A204.1 (cell line): ENCODE measurements around the gene LRG1.

Experiments
- FAIRE-seq: peaks from 2 replicates; lab custom pipeline; 2012; peaks lifted over from hg19 to GRCh38; lab: Jason Lieb, UNC

The LRG1 gene

DNA sequence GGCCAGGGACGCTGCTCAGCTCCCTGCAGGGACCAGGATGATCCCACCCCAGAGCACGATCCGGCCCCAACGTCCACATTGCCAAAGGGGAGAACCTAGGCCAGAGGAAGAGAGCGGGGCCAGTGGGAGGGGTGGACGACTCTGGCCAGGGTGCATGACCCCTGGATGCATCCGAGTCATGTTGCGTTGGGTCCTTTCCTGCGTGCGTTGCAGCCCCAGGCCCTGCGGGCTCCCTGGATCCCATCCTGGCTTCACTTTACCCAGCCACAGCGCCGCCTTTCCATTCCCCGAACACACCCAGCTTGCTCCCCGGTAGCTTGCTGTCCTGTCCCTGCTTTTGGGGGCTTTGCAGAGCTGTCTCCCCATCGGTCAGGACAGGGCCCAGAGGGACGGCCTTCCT is 32.0 kb downstream of the LRG1 start:
- FAIRE-seq: no peak

DNA sequence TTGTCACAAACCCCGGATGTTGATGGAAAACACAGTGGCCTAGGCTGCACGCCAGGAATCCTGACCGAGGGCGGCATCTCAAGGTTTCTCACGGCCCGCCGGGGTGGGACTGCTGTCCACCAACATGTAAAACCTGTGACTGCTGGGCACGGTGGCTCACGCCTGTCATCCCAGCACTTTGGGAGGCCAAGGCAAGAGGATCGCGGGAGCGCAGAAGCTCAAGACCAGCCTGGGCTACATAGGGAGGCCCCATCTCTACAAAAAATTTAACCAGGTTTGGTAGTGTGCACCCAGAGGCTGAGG is 32.7 kb downstream of the LRG1 start:
- no peak for FAIRE-seq

DNA sequence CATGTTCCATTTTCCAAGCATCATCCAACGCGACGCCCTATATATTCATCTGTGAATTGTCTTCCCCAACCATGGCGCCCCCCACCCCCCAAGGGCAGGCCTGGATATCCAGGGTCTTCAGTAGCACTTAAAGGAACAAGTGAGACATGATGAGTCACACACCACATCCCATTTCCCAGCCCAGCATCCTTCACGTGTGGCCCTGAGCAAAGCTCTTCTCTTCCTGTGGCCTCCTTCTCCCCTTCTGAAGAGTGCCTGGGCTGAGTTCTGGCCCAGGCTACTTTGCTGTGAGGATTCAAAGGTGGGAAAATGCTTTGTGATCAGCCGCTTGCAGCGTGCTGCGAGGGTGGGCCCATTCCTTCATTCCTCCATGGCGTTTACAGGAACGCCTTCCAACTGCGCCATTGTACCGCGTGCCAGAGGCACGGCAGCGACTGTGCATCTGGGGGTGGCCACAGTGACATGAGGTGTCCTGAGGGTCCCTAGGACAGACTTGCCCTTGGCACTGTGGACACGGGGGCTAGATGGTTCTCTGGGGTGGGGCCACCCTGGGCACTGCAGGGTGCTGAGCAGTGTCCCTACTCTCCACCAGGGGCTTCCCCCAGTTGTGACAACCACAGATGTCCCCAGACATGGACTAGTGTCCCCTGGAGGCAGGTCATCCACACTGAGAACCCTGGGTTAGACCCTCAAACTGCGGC is 33.2 kb downstream of the LRG1 start:
- no peak for FAIRE-seq

DNA sequence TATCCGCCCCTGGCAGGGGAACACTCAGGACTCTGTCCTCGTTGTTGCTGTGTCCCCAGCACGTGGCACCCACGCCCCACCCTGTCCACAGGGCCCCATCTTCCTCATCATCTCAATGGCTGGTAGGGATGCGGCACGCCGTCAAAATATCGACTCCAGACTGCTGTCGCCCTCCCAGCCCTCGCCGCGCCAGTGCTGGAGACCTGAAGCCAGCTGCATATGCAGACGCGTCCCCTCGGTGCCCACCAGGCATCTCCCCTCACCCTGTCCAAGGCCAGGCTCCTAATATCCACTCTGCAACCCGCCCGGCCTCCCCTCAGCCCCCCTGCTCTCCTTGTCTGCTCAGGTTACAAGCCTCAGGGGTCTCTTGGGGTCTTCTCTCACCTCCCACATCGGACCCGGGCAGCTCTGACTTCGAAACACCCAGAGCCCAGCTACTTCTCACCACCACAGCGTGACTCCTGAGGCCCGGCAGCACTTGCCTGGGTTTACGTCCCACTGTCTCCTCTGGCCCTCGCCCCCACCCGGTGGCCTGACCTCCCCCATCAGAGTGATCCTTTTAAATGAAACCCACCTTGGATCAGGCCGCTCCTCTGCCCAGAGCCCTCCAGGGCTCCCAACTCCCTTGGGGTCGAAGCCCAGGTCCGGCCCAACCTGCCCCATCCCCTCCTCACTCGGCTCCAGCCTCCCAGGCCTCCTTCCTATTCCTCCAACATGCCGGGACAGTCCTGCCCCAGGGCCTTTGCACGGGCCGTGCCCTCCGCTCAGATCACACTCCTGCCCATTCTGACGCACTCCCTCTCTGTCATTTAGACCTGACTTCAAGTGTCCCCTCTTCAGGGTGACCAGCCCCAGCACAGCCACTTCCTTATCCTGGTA is 34.0 kb downstream of the LRG1 start:
- FAIRE-seq: no peak

DNA sequence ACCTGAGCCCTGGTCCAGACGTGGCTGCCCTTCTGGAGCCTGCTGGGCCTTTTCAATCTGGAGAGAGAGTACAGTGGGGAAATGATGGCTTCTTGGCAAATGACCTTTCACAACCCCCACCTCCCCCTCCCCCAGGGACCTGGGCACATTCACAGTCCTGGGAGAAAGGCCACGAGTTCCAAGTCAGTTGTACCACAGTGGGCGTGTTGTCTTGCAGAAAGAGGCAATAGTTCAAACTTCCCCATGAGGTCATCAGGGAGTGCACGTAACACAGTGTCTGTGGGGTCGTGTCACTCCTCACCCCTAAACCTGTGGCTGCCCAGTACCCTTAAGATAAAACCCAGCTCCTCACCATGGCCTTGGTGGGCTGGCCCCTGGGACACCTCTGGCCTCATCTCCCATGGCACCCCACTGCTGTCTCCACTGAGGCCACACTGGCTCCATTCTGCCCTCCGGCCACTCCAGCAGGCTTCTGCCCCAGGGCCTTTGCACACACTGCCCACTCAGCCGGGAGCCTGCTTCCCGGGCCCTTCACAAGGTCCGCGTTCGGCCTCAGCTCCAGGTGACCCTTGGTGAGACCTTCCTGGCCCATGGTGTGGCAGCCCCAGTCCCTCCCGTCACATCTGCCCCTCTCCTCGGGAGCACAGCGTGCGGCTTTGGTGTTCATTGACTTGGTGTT is 34.8 kb downstream of the LRG1 start:
- FAIRE-seq: no peak

DNA sequence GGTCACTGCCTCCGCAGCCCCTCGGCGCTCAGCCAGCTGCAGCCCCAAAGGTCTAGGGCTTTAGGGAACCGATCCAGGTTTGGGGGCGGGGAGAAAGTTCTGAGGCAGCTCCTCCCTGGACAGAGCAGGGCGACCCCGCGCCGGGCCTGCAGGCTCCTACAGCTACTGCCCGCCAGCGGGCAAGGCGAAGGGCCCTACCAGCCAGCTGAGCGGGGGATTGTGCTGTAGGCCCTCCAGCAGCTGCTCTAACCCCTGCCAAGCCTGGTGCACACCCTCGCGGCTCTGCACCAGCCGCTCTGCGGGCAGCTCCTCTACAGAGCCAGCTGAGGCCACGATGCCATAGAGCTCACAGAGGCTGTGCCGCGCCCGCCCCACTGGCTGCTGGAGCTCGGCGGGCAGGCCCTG is 35.5 kb downstream of the LRG1 start:
- FAIRE-seq: no peak

DNA sequence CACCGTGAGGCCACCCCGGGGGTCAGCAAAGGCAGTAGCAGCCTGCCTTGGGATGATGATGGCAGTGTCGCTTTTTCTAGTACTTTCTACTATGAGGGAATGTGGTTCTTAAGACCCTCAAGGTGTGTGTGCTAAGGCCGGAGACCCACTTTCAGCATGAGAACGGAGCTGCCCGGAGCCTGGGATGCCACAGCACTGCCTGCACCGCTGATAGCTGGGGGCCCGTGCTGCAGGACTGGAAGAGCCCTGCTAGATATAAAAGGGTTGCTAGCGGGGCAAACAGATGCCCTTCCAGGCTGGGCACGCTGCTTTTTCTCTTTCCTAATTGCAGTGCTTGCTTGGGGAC is 36.0 kb downstream of the LRG1 start:
- no peak for FAIRE-seq

DNA sequence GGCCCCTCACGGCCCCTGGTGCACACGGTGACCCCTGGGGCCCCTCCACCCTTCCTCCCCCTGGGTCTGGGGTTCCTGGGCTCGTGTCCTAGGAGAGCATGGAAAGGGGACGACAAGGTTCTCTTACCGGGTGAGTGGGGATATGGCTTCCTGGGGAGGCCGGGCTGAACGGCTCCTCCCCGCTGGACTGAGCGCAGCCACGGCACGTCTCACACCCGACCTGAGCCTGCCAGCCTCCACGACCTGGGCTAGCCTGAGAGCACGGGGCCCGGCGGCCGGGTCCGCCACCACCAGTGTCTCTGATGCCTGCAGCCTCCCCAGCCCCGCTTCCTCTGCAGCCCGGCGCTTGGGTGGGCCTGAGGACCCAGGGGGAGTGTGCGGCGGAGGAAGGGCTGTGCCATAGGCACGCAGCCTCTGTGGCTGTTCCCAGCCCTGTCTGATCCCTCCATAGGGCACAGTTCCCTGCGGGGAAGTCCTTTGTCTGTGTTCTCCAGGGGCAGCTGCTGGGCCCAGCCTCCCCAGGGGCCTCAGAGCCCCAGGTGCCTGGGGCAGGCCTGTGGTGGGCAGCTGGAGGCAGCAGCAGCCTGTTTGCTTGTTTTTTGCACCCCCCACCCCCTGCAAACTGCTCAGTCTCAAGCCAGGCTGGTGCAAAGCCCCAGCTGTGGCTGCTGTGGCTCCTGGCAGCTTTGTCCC is 36.6 kb downstream of the LRG1 start:
- FAIRE-seq: no peak

DNA sequence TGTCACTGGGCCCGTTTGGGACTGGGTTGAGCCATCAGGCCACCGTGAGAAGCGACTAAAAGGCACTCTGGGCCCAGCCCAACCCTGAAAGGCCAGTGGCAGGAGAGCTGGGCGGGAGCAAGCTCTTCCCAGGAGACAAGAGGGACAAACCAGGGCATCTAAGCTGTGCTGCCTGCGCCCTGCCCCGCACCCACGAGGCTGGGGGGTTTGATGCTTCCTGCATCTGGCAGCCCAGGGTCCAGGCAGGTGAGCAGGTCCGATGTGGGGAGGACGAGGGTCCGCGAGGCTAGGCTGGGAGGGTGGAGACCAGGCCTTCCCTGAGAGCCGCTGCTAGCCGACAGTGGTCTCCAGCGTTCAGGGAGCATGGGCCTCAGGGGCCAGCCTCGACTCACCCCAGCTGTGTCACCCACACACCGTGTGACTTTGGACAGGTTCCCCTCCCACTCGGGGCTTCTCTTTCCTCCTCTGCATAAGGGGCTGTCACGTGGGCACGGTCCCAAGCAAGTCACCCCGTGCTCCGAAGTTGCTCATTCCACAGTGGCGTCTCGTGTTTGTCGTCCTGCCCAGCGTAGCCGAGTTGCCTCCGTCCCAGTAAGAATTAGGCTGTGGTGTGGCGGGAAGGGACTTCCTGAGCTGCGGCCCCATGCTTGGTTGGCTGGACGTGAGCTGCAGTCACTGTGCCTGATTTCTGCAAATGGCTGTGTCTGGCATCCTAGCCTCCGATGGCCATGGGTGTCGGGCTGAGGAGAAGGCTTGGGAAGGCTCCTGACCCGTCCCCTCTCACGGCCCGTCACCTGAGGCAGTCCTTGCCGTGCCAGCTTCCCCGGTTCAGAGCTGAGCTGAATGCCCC is 37.3 kb downstream of the LRG1 start:
- FAIRE-seq: no peak

DNA sequence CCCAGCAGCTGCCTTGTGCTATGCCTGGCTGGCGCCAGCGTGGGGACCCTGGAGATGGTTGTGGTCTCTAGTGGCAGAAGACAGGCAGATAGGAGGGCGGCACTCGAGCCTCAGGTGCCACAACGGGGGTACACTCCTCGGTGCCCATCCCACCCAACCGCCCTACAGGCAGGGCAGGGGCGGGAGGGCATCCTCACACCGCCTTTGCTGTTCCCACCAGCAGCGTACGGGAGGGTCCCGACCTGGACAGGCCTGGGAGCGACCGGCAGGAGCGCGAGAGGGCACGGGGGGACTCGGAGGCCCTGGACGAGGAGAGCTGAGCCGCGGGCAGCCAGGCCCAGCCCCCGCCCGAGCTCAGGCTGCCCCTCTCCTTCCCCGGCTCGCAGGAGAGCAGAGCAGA is 38.1 kb downstream of the LRG1 start:
- FAIRE-seq: no peak

DNA sequence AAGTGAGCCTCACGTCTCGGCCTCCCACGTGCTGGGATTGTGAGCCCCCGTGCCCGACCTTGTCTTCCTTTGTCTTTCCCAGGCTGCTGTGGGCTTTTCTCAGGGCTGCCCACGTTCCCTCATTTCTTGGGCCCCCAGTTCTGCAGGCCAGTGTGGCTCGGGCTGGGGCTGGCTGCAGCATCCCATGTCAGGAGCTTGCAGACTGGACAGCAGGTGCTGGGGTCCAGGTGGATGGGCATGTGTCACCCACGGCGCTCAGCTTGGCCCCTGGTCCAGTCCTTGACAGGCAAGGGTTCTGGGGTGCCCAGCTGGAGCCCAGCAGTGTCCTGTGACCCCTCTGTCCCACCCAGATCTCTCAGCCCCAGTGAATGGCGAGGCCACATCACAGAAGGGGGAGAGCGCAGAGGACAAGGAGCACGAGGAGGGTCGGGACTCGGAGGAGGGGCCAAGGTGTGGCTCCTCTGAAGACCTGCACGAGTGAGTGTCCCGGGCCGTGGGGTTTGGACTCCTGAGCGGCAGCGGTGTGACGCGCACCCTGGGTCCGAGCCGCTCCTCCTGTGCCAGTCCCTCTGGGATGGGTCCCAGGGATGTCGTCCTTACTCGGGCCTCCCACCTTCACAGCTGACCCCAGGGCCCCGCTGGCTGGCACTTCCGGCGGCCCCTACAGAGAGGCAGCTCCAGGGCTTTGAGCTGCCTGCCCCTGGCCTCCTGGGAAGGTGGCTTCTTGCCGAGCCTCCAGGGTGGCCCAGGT is 38.8 kb downstream of the LRG1 start:
- FAIRE-seq: no peak

DNA sequence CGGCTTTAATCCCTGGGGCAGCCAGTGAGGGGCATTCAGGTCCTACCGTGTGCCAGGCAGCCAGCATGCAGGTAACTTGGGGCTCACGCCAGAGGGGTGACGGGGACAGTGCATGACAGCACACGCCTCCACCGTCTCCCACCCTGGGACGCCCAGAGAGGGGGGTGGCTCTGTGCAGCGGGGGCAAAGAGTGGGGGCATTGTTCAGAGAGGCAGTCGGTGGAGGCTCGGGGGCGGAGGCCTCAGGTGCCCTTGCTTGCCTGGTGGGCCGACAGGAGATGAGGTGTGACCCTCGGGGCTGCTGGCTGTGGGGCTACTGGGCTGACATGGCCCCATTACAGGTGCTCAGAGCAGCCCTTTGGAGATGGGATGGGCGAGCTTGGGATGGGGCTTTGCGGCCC is 40.0 kb downstream of the LRG1 start:
- FAIRE-seq: no peak

DNA sequence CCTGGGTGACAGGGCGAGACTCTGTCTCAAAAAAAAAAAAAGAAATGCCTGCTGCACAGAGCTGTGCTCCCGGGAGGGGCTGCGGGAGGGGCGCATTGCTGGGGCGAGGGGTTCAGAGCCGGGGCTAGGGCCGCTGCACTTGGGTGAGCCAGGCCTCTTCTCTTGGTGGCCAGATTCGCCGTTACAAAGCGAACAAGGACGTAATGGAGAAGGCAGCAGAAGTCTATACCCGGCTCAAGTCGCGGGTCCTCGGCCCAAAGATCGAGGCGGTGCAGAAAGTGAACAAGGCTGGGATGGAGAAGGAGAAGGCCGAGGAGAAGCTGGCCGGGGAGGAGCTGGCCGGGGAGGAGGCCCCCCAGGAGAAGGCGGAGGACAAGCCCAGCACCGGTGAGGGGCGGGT is 40.5 kb downstream of the LRG1 start:
- FAIRE-seq: no peak

DNA sequence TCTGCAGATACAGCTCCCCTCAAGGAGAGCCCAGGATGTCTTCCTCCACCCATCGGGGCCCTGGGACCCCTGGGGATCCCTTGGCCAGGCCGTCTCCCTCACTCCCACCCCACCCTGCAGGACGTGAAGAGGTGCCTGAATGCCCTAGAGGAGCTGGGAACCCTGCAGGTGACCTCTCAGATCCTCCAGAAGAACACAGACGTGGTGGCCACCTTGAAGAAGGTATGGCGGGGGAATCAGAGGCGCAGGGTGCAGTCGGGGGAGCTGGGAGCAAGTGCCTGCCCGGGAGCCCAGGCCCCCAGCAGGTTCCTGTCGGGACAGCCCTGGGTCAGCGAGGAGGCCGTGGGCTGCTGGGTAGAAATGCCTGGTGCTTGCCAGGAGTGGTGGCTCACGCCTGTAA is 41.1 kb downstream of the LRG1 start:
- no peak for FAIRE-seq

DNA sequence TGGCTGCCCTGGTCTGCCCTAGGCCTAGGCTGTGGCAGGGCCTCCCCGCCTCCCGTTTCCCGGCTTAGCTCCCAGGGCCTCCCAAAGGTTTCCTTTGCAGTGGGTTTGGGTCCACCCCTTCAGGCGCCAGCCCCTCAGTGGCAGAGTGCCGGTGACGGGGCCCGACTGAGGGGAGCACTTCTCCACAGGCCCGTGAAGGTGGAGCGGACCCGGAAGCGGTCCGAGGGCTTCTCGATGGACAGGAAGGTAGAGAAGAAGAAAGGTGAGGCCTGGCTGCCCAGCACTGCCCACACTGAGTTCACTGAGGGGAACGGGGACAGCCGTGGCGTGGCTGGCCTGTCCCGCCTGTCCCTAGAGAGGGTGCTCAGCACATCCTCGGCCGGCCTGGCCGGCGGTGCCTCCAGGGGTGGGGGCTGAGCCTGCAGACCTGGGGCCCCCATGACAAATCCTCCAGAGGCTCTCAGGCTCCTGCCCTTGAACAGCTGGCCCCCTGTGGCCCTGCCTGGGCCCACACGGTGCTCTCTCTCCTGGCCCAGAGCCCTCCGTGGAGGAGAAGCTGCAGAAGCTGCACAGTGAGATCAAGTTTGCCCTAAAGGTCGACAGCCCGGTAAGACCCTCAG is 42.0 kb downstream of the LRG1 start:
- FAIRE-seq: no peak

DNA sequence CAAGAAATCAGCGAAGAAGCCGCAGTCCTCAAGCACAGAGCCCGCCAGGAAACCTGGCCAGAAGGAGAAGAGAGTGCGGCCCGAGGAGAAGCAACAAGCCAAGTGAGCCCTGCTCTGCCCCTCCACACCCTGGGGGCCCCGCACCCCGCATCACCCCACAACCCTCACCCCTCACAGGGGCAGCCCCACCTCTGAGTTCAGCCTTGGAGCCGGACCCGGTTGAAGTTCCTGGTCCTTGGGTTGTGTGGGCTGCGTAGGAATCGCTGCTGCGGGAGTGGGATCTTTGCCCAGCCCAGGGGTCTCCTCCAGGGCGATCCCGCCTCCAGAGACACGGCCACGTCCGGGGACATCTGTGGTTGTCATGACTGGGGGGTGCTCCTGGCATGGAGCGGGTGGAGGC is 43.5 kb downstream of the LRG1 start:
- FAIRE-seq: no peak

DNA sequence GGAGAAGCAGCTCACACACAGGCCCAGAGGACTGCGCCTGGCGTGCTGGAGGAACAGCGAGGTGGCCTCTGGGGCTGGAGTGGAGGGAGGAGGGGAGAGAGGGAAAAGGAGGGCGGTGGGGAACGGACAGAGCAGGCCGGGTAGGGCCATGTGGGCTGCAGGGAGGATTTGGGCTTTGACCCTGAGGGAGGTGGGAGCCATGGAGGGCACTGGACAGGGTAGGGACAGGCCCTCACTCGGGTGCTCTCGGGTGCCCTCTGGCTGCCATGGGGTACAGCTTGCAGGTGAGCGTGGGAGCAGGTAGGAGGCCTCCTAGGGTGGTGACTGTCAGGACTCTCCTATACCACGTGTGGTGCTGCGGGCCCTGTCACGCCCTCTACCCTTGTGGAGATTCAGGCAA is 44.4 kb downstream of the LRG1 start:
- no peak for FAIRE-seq

DNA sequence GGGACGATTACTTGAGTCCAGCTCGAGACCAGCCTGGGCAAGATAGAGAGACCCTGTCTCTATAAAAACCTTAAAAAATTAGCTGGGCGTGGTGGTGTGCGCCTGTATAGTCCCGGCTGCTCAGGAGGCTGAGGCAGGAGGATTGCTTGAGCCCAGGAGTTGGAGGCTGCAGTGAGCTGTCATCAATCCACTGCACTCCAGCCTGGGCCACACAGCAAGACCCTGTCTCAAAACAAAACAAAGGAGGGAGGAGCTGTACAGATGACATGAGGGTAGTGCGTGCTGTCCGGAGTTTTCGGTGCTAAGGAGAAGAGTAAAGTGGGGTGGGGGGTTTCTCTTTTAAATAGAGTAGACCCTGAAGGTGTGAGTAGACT is 45.2 kb downstream of the LRG1 start:
- no peak for FAIRE-seq

DNA sequence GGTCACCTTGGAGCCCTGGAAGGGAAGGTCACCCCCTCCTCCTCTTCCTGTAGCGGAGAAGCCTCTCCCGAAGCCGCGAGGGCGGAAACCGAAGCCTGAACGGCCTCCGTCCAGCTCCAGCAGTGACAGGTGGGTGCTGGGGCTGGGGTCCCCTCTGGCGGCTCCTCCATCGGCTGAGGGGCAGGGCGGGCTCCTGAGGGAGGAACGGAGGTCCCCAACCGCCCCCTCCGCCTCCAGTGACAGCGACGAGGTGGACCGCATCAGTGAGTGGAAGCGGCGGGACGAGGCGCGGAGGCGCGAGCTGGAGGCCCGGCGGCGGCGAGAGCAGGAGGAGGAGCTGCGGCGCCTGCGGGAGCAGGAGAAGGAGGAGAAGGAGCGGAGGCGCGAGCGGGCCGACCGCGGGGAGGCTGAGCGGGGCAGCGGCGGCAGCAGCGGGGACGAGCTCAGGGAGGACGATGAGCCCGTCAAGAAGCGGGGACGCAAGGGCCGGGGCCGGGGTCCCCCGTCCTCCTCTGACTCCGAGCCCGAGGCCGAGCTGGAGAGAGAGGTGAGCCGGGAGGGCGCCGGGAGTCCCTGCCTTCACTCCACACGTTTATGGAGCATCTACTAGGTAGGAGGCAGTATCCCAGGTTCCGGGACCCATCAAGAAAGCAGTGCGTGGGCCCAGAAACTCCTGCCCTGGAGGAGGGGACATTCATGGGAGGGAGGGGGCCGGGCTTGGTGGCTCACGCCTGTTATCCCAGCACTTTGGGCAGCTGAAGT is 45.7 kb downstream of the LRG1 start:
- no peak for FAIRE-seq
